GM18511 (cell line): Measurements from ENCODE around the gene PAK6.

Experiments
- ATAC-seq: cut with Tn5 transposase; IDR thresholded peaks from one replicate; pipeline ENCODE4 v1.9.1; 2021; ENCODE audit warnings: mild to moderate bottlenecking, moderate library complexity; ENCODE audit not compliant: unreplicated experiment

The PAK6 gene

GRCh38 chr15:40275954-40276353, 37.1 kb downstream of the PAK6 start:
- ATAC-seq: no peak

GRCh38 chr15:40276927-40277326, 38.1 kb downstream of the PAK6 start:
- no peak for ATAC-seq

- no peak for ATAC-seq
These were observed 38.6 kb downstream of the PAK6 start for GRCh38 chr15:40277471-40277870.

GRCh38 chr15:40278026-40278425, 39.2 kb downstream of the PAK6 start:
- ATAC-seq: no peak

- ATAC-seq: no peak
These were observed 40.7 kb downstream of the PAK6 start for GRCh38 chr15:40279437-40280141.

GRCh38 chr15:40280260-40281056, 41.6 kb downstream of the PAK6 start:
- no peak for ATAC-seq

GRCh38 chr15:40281057-40281800, 42.4 kb downstream of the PAK6 start:
- ATAC-seq: no peak

- no peak for ATAC-seq
These were observed 42.9 kb downstream of the PAK6 start for GRCh38 chr15:40281801-40282146.

- no peak for ATAC-seq
These were observed 43.4 kb downstream of the PAK6 start for GRCh38 chr15:40282147-40282868.

- no peak for ATAC-seq
These were observed 44.2 kb downstream of the PAK6 start, which contains the start of gene ANKRD63 for GRCh38 chr15:40282869-40283614. Gene ANKRD63 (minus strand): TSS chr15:40283064. CDS start chr15:40282586, 478 bp downstream.

- no peak for ATAC-seq
These were observed 44.9 kb downstream of the PAK6 start for GRCh38 chr15:40283615-40284300.

GRCh38 chr15:40285151-40285550, 46.3 kb downstream of the PAK6 start:
- ATAC-seq: no peak

GRCh38 chr15:40285554-40286011, 46.7 kb downstream of the PAK6 start:
- no peak for ATAC-seq

GRCh38 chr15:40286061-40286532, 47.2 kb downstream of the PAK6 start:
- ATAC-seq: no peak

- ATAC-seq: no peak
These were observed 47.9 kb downstream of the PAK6 start for GRCh38 chr15:40286794-40287193.

- no peak for ATAC-seq
These were observed 48.6 kb downstream of the PAK6 start for GRCh38 chr15:40287505-40287904.

GRCh38 chr15:40287968-40288367, 49.1 kb downstream of the PAK6 start:
- no peak for ATAC-seq

GRCh38 chr15:40289140-40289775, 50.4 kb downstream of the PAK6 start:
- ATAC-seq: no peak

- no peak for ATAC-seq
These were observed 51.7 kb downstream of the PAK6 start for GRCh38 chr15:40290545-40290917.
